Breast epithelium (tissue), 4 donors: Measurements from ENCODE around the gene SYVN1. TPM values are rescaled to one million over a fixed set of nuclear protein-coding genes. Genes with fewer than 3 reads are reported as not detected.
"Not testable (repeated sequence)": the region's sequence is repeated elsewhere in the genome, so short reads cannot be mapped to it uniquely, and the experiment has no call there.

Experiments
- DNase-seq, 2 donors: peaks; one replicate each; pipeline ENCODE4 v3.0.0-alpha.2; 2019; ENCODE audit warnings: low spot score in 2 of 2
- H3K27ac ChIP-seq, 2 donors: fragments of 200-600 bp; sonication (generic) in 1 of 2; one replicate each; pipeline ENCODE4 v1.5.1; 2016 to 2019; ENCODE audit warnings: mild to moderate bottlenecking in 1 of 2
- H3K27me3 ChIP-seq, 2 donors: fragments of 200-600 bp; sonication (generic) in 1 of 2; one replicate each; pipeline versions ENCODE4 v1.5.1 to v1.6.0; 2017 to 2019; ENCODE audit warnings: control low read depth in 1 of 2, mild to moderate bottlenecking in 1 of 2
- H3K36me3 ChIP-seq: fragments of 200-600 bp; one replicate; pipeline ENCODE4 v1.5.1; 2019
- H3K4me1 ChIP-seq, 2 donors: fragments of 200-600 bp; sonication (generic); one replicate each; pipeline ENCODE4 v1.5.1; 2016 to 2019; ENCODE audit warnings: control low read depth in 1 of 2
- H3K4me3 ChIP-seq, 3 donors: fragments of 200-600 bp; sonication (generic); 1 replicate in 2 of 3; 2 replicates in 1 of 3; pipeline ENCODE4 v1.5.1; 2016 to 2019; ENCODE audit warnings: mild to moderate bottlenecking in 3 of 3, moderate library complexity in 2 of 3
- H3K9me3 ChIP-seq, 2 donors: fragments of 200-600 bp; sonication (generic) in 1 of 2; one replicate each; pipeline ENCODE4 v1.5.1; 2016 to 2019; ENCODE audit warnings: control low read depth in 1 of 2
- POLR2A ChIP-seq: fragments of 450-650 bp; IDR thresholded peaks from one replicate; pipeline ENCODE4 v1.6.1; 2016; ENCODE audit warnings: antibody characterized with exemption, mild to moderate bottlenecking, moderate library complexity
- POLR2AphosphoS5 ChIP-seq, 3 donors: sonication (generic); formaldehyde crosslinking; IDR thresholded peaks; one replicate each; pipeline ENCODE4 v1.6.1; 2017; ENCODE audit warnings: antibody characterized with exemption in 3 of 3
- intact Hi-C: fragments of 100-400 bp; cut with DNase I; formaldehyde crosslinking; loops from one replicate; pipeline ENCODE4 v1.15.1; 2023; ENCODE audit warnings: low total_unique reads
- total RNA-seq, 3 donors: library from RNA; depleted of rRNA; stranded (reverse); fragments of >200 nt; gene quantifications; one replicate each; pipeline ENCODE4 v1.1.0, GENCODE V29; 2016
- TF ChIP-seq, protein P1 (sequence below), 3 donors: fragments of 450-650 bp; IDR thresholded peaks; one replicate each; pipeline ENCODE4 v1.5.1; 2016 to 2017; ENCODE audit warnings: antibody characterized with exemption in 3 of 3, mild to moderate bottlenecking in 3 of 3, moderate library complexity in 3 of 3

Gene SYVN1
- total RNA-seq, 3 donors from 2014 or later, result 25.8 to 31.7 (median 27.2) TPM

DNA sequence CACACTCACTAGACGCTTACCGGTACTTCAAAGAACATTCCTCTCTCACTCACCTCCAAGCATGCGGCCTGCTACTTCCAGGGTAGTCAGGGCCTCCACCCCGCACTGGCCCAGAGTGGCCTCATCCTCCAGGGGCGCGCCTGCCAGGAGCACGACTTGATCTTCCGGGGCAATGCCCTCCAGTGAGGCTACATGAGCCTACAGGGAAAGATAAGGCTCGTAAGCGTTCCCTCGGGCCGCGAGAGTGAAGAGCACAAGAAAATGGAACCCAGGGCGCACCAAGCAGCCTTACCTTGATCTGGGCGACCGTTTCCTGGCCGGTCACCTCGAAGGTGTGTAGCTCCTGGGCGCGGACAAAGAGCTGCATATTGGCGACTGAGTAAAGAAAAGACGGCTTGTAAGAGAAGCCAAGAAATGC lies 12.9 kb downstream of the SYVN1 start:
- no peak for TF ChIP-seq POLR2AphosphoS5 (IDR thresholded peaks at IDR 0.05)
- no peak for TF ChIP-seq POLR2A
- TF ChIP-seq, protein P1, sequence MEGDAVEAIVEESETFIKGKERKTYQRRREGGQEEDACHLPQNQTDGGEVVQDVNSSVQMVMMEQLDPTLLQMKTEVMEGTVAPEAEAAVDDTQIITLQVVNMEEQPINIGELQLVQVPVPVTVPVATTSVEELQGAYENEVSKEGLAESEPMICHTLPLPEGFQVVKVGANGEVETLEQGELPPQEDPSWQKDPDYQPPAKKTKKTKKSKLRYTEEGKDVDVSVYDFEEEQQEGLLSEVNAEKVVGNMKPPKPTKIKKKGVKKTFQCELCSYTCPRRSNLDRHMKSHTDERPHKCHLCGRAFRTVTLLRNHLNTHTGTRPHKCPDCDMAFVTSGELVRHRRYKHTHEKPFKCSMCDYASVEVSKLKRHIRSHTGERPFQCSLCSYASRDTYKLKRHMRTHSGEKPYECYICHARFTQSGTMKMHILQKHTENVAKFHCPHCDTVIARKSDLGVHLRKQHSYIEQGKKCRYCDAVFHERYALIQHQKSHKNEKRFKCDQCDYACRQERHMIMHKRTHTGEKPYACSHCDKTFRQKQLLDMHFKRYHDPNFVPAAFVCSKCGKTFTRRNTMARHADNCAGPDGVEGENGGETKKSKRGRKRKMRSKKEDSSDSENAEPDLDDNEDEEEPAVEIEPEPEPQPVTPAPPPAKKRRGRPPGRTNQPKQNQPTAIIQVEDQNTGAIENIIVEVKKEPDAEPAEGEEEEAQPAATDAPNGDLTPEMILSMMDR (IDR thresholded peaks at IDR 0.05), result no peak
- peaks cover 10% of the 10 kb centered on the region for H3K36me3 ChIP-seq

DNA sequence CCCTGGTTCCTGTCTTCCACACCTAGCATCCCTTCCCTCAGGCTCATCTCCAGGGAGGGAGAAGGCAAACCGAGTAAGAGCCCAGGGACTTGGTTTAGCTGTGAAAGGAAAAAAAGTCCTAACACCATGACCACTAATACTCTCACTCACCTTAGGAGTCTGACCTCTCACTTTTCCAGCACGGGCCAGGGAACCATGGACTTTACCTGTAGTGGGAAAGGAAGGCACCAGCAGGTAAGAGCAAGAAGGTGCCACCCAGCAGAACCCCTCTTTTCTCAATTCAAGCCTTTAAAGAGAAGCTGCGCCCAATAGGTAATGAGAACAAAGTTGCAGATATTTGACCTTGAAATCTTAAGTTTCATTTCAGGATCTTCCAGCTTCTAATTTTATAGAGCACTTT lies 13.5 kb downstream of the SYVN1 start:
- DNase-seq, result no peak
- Histone ChIP-seq H3K9me3 (no peaks in the 10 kb centered on the region), H3K27me3 (no peaks in the 10 kb centered on the region), H3K4me3 (peak overlapping the region in 2 of 3 donors; percentile 84 to 87), H3K4me1 (peaks cover 5 to 15% of the 10 kb centered on the region in 2 donors), H3K27ac (peak overlapping the region; percentile 94 to 99), H3K36me3 (peaks cover 4% of the 10 kb centered on the region)
- intact Hi-C loops, result loop anchor here (10.0 kb wide), 1 partner anchor 64 kb away; the partner anchor contains the start of gene CAPN1
- TF ChIP-seq POLR2A (no peak), POLR2AphosphoS5 (IDR thresholded peaks at IDR 0.05) (no peak)

More for the DNA sequence above, 12.9 kb downstream of the SYVN1 start:
- H3K4me3 ChIP-seq, result peak overlapping the region; percentile 84 to 88 (median 87)
- peaks cover 5 to 10% of the 10 kb centered on the region in 2 donors for H3K4me1 ChIP-seq
- DNase-seq, result no peak
- H3K9me3 ChIP-seq, result no peaks in the 10 kb centered on the region
- intact Hi-C loops, result loop anchor here (10.0 kb wide), 1 partner anchor 63 kb away; the partner anchor contains the start of gene CAPN1
- H3K27ac ChIP-seq, result peak overlapping the region; percentile 94 to 99
- no peaks in the 10 kb centered on the region for H3K27me3 ChIP-seq

DNA sequence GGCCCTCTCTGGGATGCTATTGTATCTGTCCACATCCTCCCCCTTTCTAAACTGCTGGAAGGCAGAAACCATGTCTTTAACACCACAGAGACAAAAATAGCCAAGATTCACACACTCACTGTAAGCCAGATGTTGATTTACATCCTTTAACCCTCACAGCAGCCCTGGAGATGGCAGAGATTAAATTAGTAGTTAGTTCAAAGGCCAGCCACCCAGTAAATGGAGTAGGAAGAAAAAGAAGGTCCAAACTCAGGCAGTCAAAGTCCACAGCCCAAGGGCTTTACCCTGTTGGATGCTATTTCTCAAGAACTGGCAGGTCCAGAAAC lies 14.7 kb downstream of the SYVN1 start:
- DNase-seq, result no peak
- no peaks in the 10 kb centered on the region for H3K36me3 ChIP-seq
- no peaks in the 10 kb centered on the region for H3K9me3 ChIP-seq
- intact Hi-C loops, result no loop called here
- peak overlapping the region in 1 of 2 donors; percentile 99 for H3K27ac ChIP-seq
- no peak overlapping the region for H3K4me3 ChIP-seq
- H3K27me3 ChIP-seq, result no peaks in the 10 kb centered on the region
- H3K4me1 ChIP-seq, result peaks cover 5 to 15% of the 10 kb centered on the region in 2 donors
- TF ChIP-seq POLR2AphosphoS5 (IDR thresholded peaks at IDR 0.05) (no peak), POLR2A (no peak)
- TF ChIP-seq, protein P1 (IDR thresholded peaks at IDR 0.05), result no peak

DNA sequence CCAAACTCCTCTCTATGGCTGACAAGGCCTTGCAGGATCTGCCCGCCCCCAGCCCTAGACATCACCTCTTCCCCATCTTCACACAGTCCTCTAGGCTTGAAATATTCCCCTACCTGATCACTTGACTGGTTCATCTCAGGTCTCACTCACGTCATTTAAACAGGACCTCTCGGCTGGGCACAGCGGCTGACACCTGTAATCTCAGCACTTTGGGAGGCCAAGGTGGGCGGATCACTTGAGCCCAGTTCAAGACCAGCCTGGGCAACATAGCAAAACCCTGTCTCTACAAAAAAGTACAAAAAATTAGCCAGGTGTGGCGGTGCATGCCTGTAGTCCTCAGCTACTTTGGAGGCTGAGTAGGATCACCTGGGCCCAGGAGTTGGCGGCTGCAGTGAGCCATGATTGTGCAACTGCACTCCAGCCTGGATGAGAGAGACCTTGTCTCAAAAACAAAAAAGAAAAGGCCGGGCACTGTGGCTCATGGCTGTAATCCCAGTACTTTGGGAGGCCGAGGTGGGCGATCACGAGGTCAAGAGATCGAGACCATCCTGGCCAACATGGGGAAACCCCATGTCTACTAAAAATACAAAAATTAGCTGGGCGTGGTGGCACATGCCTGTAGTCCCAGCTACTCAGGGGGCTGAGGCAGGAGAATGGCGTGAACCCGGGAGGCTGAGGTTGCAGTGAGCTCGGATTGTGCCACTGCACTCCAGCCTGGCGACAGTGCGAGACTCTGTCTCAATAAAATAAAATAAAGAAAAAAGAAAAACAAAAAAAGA lies 15.2 kb downstream of the SYVN1 start:
- H3K4me3 ChIP-seq, intact Hi-C loops, H3K9me3 ChIP-seq, H3K27me3 ChIP-seq, H3K36me3 ChIP-seq, DNase-seq: not testable (repeated sequence)
- H3K4me1 ChIP-seq, result peaks cover 5 to 15% of the 10 kb centered on the region in 2 donors
- H3K27ac ChIP-seq, result peak overlapping the region; percentile 33 to 99

DNA sequence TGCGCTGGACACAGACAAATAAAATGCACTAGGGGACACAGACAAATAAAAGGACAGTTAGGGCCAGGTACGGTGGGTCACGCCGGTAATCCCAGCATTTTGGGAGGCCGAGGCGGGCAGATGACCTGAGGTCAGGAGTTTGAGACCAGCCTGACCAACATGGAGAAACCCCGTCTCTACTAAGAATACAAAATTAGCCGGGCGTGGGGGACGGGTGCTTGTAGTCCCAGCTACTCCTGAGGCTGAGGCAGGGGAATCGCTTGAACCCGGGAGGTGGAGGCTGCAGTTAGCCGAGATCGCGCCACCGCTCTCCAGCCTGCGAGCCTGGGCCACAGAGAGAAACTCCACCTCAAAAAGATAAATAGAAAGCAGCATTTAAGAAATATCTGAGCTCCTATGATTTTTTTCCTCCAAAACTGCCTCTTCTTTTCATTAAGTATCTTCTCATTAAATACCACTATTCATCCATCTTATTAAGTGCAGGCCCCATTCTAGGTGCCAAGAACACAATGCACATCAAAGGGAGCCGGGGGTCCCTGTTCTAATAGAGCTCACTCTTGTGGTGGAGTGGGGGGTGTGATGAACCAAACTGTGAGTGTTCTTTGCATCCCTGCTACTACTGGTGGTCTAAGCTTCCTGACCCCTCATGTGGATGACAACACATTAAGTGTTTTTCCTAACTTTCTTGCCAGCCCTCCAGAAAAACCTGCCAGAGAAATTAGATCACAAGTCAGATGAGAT lies 16.1 kb downstream of the SYVN1 start:
- intact Hi-C loops, result no loop called here

More for the DNA sequence above, 16.1 kb downstream of the SYVN1 start:
- H3K9me3 ChIP-seq, result no peaks in the 10 kb centered on the region
- H3K36me3 ChIP-seq, result no peaks in the 10 kb centered on the region
- no peaks in the 10 kb centered on the region for H3K27me3 ChIP-seq
- no peak for DNase-seq
- H3K4me1 ChIP-seq, result peaks cover 5 to 15% of the 10 kb centered on the region in 2 donors
- TF ChIP-seq, protein P1 (IDR thresholded peaks at IDR 0.05), result peak in 1 of 3 donors; percentile 10
- TF ChIP-seq POLR2AphosphoS5 (IDR thresholded peaks at IDR 0.05), result no peak
- H3K4me3 ChIP-seq, result no peak overlapping the region
- peak overlapping the region; percentile 48 to 89 for H3K27ac ChIP-seq
